Gastrocnemius medialis (tissue), 4 donors: ENCODE data around the gene ACACB. TPM values are rescaled to one million over a fixed set of nuclear protein-coding genes. Genes with fewer than 3 reads are reported as not detected.

Experiments used
- ATAC-seq, 2 donors: fragments of 150-250 bp; one replicate each; pipeline ENCODE4 v1.9.1; 2016
- DNase-seq, 2 donors: peaks; one replicate each; pipeline ENCODE4 v3.0.0-alpha.2; 2019
- H3K27ac ChIP-seq, 4 donors: fragments of 200-600 bp; sonication (generic); 1 replicate in 1 of 4; 2 replicates in 3 of 4; pipeline ENCODE4 v1.5.1; 2016 to 2018; ENCODE audit warnings: mild to moderate bottlenecking in 2 of 4, moderate library complexity in 1 of 4
- H3K27me3 ChIP-seq, 3 donors: fragments of 200-600 bp; sonication (generic) in 2 of 3; 1 replicate in 1 of 3; 2 replicates in 2 of 3; pipeline versions ENCODE4 v1.5.1 to v1.6.0; 2016 to 2019; ENCODE audit warnings: mild to moderate bottlenecking in 1 of 3, moderate library complexity in 1 of 3
- H3K36me3 ChIP-seq, 2 donors: fragments of 200-600 bp; sonication (generic) in 1 of 2; one replicate each; pipeline ENCODE4 v1.5.1; 2017 to 2018
- H3K4me1 ChIP-seq, 2 donors: fragments of 200-600 bp; sonication (generic) in 1 of 2; one replicate each; pipeline ENCODE4 v1.5.1; 2016 to 2017; ENCODE audit warnings: mild to moderate bottlenecking in 2 of 2
- H3K4me3 ChIP-seq, 4 donors: fragments of 200-600 bp; sonication (generic) in 3 of 4; 1 replicate in 1 of 4; 2 replicates in 3 of 4; pipeline ENCODE4 v1.5.1; 2016 to 2019; ENCODE audit warnings: mild to moderate bottlenecking in 2 of 4
- H3K9me3 ChIP-seq, 3 donors: fragments of 200-600 bp; sonication (generic) in 2 of 3; 1 replicate in 1 of 3; 2 replicates in 2 of 3; pipeline ENCODE4 v1.5.1; 2016 to 2019
- CTCF ChIP-seq, 5 experiments: fragments of 450-650 bp in 3 of 5; fragments of 200-600 bp in 2 of 5; sonication (generic) in 2 of 5; IDR thresholded peaks in 4 of 5; conservative IDR thresholded peaks in 1 of 5; 1 replicate in 4 of 5; 2 replicates in 1 of 5; pipeline ENCODE4 v1.5.1; 2016 to 2019; ENCODE audit warnings: antibody characterized with exemption in 5 of 5, mild to moderate bottlenecking in 3 of 5, moderate library complexity in 3 of 5
- POLR2A ChIP-seq, 2 donors: fragments of 450-650 bp; IDR thresholded peaks; one replicate each; pipeline ENCODE4 v1.6.1; 2017; ENCODE audit warnings: antibody characterized with exemption in 2 of 2, mild to moderate bottlenecking in 2 of 2, moderate library complexity in 2 of 2
- in situ Hi-C, 4 donors: fragments of 200-750 bp; cut with MboI; loops; one replicate each; pipeline versions ENCODE4 v1.15.0 to v1.8.0; 2017; ENCODE audit warnings: low sequenced_read_pairs in 4 of 4
- intact Hi-C: fragments of 100-400 bp; cut with DNase I; formaldehyde crosslinking; loops from one replicate; pipeline ENCODE4 v1.15.1; 2023; ENCODE audit warnings: low total_unique reads
- total RNA-seq, 4 donors: library from RNA; depleted of rRNA; stranded (reverse); fragments of >200 nt; gene quantifications; one replicate each; pipeline versions ENCODE4 v1.1.0 to v1.2.3, GENCODE V29; 2016

ACACB gene
- total RNA-seq, 4 donors from 2014 or later: 595 to 1,103 (median 698) TPM

- intact Hi-C loops: no loop called here
- Histone ChIP-seq H3K4me3 (no peak overlapping the region), H3K9me3 (no peaks in the 10 kb centered on the region), H3K36me3 (peaks cover 22 to 98% of the 10 kb centered on the region in 2 donors), H3K27me3 (no peaks in the 10 kb centered on the region), H3K4me1 (peaks cover 19 to 20% of the 10 kb centered on the region in 2 donors), H3K27ac (peak overlapping the region; percentile 6 to 78 (median 38))
- no peak for ATAC-seq
- in situ Hi-C loops: no loop called here
- TF ChIP-seq POLR2A (IDR thresholded peaks at IDR 0.05) (no peak), CTCF (IDR thresholded peaks at IDR 0.05 in 4 of 5, conservative IDR thresholded peaks at IDR 0.05 in 1 of 5) (no peak)
- no peak for DNase-seq
Measured at GRCh38 chr12:109196332-109196731, 79.9 kb downstream of the ACACB start.

- TF ChIP-seq POLR2A (IDR thresholded peaks at IDR 0.05) (no peak), CTCF (IDR thresholded peaks at IDR 0.05 in 4 of 5, conservative IDR thresholded peaks at IDR 0.05 in 1 of 5) (no peak)
- H3K27ac ChIP-seq: peak overlapping the region in 3 of 4 donors; percentile 25 to 78 (median 32)
- peaks cover 22 to 99% of the 10 kb centered on the region in 2 donors for H3K36me3 ChIP-seq
- no peaks in the 10 kb centered on the region for H3K9me3 ChIP-seq
- H3K27me3 ChIP-seq: no peaks in the 10 kb centered on the region
- peaks cover 10 to 21% of the 10 kb centered on the region in 2 donors for H3K4me1 ChIP-seq
- intact Hi-C loops: no loop called here
- DNase-seq: no peak
- in situ Hi-C loops: no loop called here
- H3K4me3 ChIP-seq: no peak overlapping the region
- no peak for ATAC-seq
Measured at GRCh38 chr12:109197327-109197726, 80.9 kb downstream of the ACACB start.

GRCh38 chr12:109199324-109199723 is 82.9 kb downstream of the ACACB start:
- DNase-seq (no peak), ATAC-seq (no peak)
- Histone ChIP-seq H3K4me1 (peaks cover 0 to 23% of the 10 kb centered on the region in 2 donors), H3K27me3 (no peaks in the 10 kb centered on the region), H3K27ac (peak overlapping the region in 3 of 4 donors; percentile 27 to 87 (median 55)), H3K9me3 (no peaks in the 10 kb centered on the region), H3K4me3 (no peak overlapping the region), H3K36me3 (peaks cover 19 to 98% of the 10 kb centered on the region in 2 donors)
- intact Hi-C loops (no loop called here), in situ Hi-C loops (no loop called here)
- TF ChIP-seq POLR2A (IDR thresholded peaks at IDR 0.05) (no peak), CTCF (IDR thresholded peaks at IDR 0.05 in 4 of 5, conservative IDR thresholded peaks at IDR 0.05 in 1 of 5) (no peak)

GRCh38 chr12:109200825-109201495 is 84.6 kb downstream of the ACACB start:
- ATAC-seq (no peak), DNase-seq (no peak)
- Histone ChIP-seq H3K27me3 (no peaks in the 10 kb centered on the region), H3K4me3 (no peak overlapping the region), H3K4me1 (peaks cover 0 to 32% of the 10 kb centered on the region in 2 donors), H3K9me3 (no peaks in the 10 kb centered on the region), H3K36me3 (peaks cover 10 to 96% of the 10 kb centered on the region in 2 donors), H3K27ac (peak overlapping the region; percentile 3 to 87 (median 31))
- intact Hi-C loops: no loop called here
- in situ Hi-C loops: no loop called here
- TF ChIP-seq POLR2A (IDR thresholded peaks at IDR 0.05) (no peak), CTCF (IDR thresholded peaks at IDR 0.05 in 4 of 5, conservative IDR thresholded peaks at IDR 0.05 in 1 of 5) (no peak)
